Raji (cell line): ENCODE data around the gene ALKBH5.

Source experiments
- POLR2A ChIP-seq: IDR thresholded peaks from 2 replicates; pipeline ENCODE4 v1.6.1; 2011; ENCODE audit warnings: low read depth, low read length, control low read depth; ENCODE audit not compliant: insufficient read depth

The ALKBH5 gene

DNA sequence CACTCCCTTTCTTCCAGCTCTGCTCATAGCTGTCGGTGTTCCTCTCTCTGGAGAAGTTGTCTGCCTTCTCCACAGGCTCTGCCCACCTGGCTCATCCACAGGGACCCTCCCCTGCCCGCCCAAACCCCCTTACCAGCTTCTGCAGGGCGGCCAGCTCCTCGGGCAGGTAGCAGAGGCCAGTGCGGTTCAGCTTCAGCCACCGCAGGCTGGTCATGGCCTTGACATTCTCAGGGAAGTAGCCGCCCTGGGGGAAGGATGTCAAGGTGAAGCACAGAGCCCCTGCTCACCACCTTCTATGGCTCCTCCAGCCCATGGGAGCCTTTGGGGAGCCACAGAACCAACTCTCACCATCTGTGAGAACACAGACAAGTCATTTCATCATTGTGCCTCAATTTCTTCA, 73.1 kb downstream of the ALKBH5 start:
- no peak for TF ChIP-seq POLR2A

- TF ChIP-seq POLR2A, result no peak
These were observed 73.8 kb downstream of the ALKBH5 start for GRCh38 chr17:18257268-18257981.

DNA sequence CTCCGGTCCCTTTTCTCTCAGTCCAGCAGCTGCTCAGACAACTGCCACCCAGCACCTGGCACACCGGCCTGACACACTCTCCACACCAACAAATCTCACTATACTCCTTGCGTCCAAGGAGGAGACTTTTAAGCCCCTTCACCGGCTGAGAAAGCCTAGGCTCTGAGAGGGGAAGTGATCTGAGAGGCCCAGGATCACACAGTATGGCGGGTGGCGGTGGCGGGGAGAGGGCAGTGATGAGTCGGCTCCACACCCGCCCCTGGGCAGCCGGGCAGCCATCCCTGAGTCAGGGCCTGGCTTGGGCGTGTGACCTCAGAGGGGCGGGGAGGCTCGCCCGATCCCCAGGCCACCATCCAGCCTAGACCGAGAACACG, 74.3 kb downstream of the ALKBH5 start:
- TF ChIP-seq POLR2A, result no peak; the same call in 1 of the 2 replicates

DNA sequence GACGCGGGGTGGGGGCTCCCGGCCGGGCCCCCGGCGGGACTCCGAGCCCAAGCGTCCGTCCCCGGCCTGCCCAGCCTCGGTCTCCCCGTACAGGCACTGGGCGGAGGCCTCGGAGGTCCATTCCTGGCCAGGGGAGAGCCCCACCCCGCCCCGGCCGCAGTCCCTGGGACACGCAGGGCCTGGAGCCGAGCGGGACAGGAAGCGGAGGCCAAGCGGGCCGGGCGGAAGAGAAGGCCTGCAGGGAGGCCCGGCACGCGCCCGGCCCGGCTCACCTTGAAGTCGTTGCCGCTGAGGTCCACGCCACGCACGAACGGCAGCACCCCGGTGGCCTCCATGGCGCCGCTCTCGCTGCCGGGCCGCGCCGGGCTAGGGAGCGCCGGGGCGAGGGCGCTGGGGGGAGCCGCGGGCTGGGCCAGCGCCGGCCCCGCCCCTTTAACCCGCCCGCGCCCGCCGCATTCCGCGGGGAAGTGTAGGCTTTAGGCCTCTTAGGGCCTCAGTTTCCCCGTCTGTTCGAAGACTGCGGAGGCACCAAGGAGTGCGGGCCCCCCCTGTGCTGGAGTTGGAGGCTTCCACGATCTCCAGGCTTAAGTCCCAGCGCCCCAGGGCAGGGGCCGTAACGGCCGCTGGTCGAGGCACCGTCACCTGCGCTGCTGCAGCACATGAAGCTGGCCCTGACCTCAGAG, 74.9 kb downstream of the ALKBH5 start, which contains the start of gene FLII:
FLII (minus strand) TSS at position 383 of the 683 bp plus-strand sequence; CDS start at position 335, 48 bp downstream.
- TF ChIP-seq POLR2A, result peak; percentile 76
